AG04450 (cell line): ENCODE measurements around the gene GH1. TPM values are rescaled to one million over a fixed set of nuclear protein-coding genes. Genes with fewer than 3 reads are reported as not detected.

Experiments
- CTCF ChIA-PET: fragments of 300-600, 350-600 bp; formaldehyde crosslinking; extraction: SDS; loops from one replicate; lab custom pipeline; 2022; ENCODE audit warnings: antibody characterized with exemption, inconsistent platforms; lab: Charles Lee
- POLR2A ChIA-PET: fragments of 350-600 bp; formaldehyde crosslinking; extraction: SDS; loops from one replicate; lab custom pipeline; 2021; ENCODE audit warnings: antibody characterized with exemption, inconsistent platforms; lab: Yijun Ruan, JAX
- DNase-seq: peaks from one replicate; pipeline ENCODE4 v3.0.0-alpha.2; 2011; ENCODE audit warnings: low read depth, low spot score
- H3K27ac ChIP-seq: one replicate; pipeline ENCODE4 v1.5.1; 2012; ENCODE audit warnings: low read depth, low read length, control low read depth
- H3K27me3 ChIP-seq: one replicate; pipeline ENCODE4 v1.6.0; 2012; ENCODE audit warnings: low read length; ENCODE audit not compliant: control insufficient read depth, insufficient read depth
- H3K4me3 ChIP-seq: 2 replicates; pipeline ENCODE4 v1.5.1; 2011; ENCODE audit warnings: mild to moderate bottlenecking, low read depth, low read length, control low read depth
- H3K9me3 ChIP-seq: 2 replicates; pipeline ENCODE4 v1.5.1; 2012; ENCODE audit warnings: low read length; ENCODE audit not compliant: control insufficient read depth, insufficient read depth
- CTCF ChIP-seq: IDR thresholded peaks from 2 replicates; pipeline ENCODE4 v1.5.1; 2011; ENCODE audit warnings: low read depth, low read length, control low read depth, inconsistent platforms
- polyA plus RNA-seq: library from polyadenylated mRNA; depleted of rRNA; stranded (reverse); fragments of >200 nt; gene quantifications from 2 replicates; pipeline ENCODE4 v1.2.3, GENCODE V29; 2011

GH1 gene
- polyA plus RNA-seq, 1 experiment, result not detected

DNA sequence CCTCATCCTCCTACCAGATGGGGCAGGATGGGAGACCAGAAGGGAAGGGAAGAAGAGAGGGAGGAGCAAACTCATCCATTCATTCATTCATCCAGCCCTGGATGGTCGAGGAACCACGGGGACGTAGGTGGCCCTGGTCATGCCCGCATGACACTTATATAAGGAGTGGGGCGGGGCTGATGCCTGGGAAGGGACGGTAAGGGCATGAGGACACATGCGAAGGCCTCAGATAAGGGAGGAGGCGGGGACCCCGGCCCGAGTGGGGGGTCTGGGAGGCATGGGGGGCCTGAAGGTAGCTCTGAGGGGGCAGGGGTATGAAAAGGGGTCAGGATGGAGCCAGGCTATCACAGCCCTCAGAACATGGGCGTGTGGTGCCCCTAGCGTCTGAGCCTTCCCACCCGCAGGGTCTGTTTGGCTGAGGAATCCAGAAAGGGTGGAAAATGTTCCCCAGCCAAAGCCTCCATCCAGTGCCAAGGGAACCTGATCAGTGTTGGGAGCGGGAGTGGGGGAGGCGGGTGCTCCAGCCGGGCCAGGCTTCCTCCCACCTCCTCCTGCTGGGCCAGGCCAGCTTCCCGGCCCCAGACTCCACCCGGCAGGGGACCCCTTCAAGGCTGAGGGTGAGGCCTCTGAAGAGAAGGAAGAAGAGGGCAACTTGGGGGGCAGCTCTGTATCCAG is 31.1 kb upstream of the GH1 start:
- no peak for TF ChIP-seq CTCF
- H3K9me3 ChIP-seq, result no peaks in the 10 kb centered on the region
- ChIA-PET POLR2A (interaction anchor here (0.6 kb wide), 1 partner anchor 46 kb away, joined by 3 read pairs; no protein-coding TSS in a partner anchor), CTCF (interaction anchor here (0.6 kb wide), 1 partner anchor 76 kb away, joined by 3 read pairs; no protein-coding TSS in a partner anchor)
- no peak for DNase-seq
- no peak overlapping the region for H3K4me3 ChIP-seq
- no peak overlapping the region for H3K27ac ChIP-seq
- H3K27me3 ChIP-seq, result peaks cover 21% of the 10 kb centered on the region

DNA sequence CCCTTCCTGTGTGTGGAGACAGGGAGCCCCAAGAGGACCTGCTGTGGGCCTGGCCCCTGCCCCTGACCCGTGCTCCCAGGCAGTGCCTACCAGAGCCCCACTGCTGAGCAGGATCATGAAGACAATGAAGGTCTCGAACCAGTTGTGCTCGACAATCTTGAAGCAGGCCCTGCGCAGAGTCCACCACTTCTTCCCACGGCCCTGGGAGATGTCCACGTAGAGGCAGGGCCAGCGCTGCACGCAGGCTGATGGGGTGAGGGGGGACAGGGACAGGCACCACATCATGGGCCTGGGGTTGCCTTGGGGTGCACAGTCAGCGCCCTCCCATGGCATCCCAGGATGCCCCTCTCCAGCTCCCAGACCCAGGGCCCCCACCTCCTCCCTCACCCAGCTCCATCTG is 29.9 kb upstream of the GH1 start:
- DNase-seq, result no peak
- H3K27ac ChIP-seq, result no peak overlapping the region
- H3K4me3 ChIP-seq, result no peak overlapping the region
- TF ChIP-seq CTCF, result no peak
- no peaks in the 10 kb centered on the region for H3K9me3 ChIP-seq
- H3K27me3 ChIP-seq, result peaks cover 16% of the 10 kb centered on the region
- CTCF ChIA-PET, result no interaction called here
- POLR2A ChIA-PET, result interaction anchor here (0.6 kb wide), 1 partner anchor 12 kb away, joined by 7 read pairs; no protein-coding TSS in a partner anchor

DNA sequence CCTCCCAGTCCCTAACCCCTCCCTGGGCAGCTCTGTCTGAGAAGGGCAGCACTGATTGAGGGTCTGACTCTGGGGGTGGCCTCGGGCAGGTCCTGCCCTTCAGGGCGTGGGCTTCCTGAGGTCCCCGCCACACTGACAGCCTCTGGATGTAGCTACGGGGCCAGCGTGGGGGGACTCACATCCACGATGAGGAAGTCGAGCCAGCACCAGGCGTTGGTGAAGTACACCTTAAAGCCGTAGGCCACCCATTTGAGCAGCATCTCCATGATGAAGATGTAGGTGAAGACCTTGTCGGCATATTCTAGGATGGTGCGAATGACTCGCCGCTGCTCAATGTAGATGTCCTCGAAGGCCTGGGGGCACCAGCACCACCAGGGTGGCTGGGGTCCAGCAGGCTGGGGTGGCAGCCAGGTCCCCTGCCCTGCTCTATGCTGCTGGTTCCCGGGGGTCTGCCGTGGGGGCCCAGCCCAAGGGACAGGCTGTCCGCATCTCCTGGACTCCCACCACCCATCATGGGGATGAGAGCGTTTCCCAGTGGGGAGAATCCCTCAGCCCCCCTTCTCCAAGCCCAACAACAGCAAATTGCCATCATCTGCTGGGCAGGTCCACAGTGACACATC is 29.2 kb upstream of the GH1 start:
- Histone ChIP-seq H3K4me3 (no peak overlapping the region), H3K27me3 (peaks cover 16% of the 10 kb centered on the region), H3K27ac (no peak overlapping the region), H3K9me3 (no peaks in the 10 kb centered on the region)
- DNase-seq, result no peak
- ChIA-PET POLR2A (no interaction called here), CTCF (interaction anchor here (0.8 to 3.1 kb wide), 9 partner anchors 9 to 186 kb away, joined by 3 to 45 read pairs (median 17); partner anchors contain the start of gene GH1)
- no peak for TF ChIP-seq CTCF

- ChIA-PET CTCF (interaction anchor here (0.7 to 3.1 kb wide), 26 partner anchors 10 to 187 kb away, joined by 3 to 45 read pairs (median 5); partner anchors contain the start of genes GH1 and ICAM2), POLR2A (interaction anchor here (0.6 kb wide), 1 partner anchor 48 kb away, joined by 6 read pairs; no protein-coding TSS in a partner anchor)
- Histone ChIP-seq H3K4me3 (no peak overlapping the region), H3K9me3 (no peaks in the 10 kb centered on the region; the same call in 1 of the 2 replicates), H3K27me3 (peaks cover 20% of the 10 kb centered on the region), H3K27ac (no peak overlapping the region)
- TF ChIP-seq CTCF, result peak; percentile 73
- no peak for DNase-seq
Measured at GRCh38 chr17:63946440-63947363, 28.1 kb upstream of the GH1 start.
